K562 (cell line): ENCODE results near the gene AQP9. TPM values are rescaled to one million over a fixed set of nuclear protein-coding genes. Genes with fewer than 3 reads are reported as not detected.
A peak's percentile ranks its signal among the peaks of the same experiment; 100 is the strongest.

Experiments
- ATF7 ChIP-seq: fragments of 450-650 bp; IDR thresholded peaks from 2 replicates; pipeline ENCODE4 v1.7.1; 2014; ENCODE audit warnings: mild to moderate bottlenecking, moderate library complexity
- C11orf30 ChIP-seq: fragments of 450-650 bp; IDR thresholded peaks from 2 replicates; pipeline ENCODE4 v1.6.1; 2016; ENCODE audit warnings: low read depth, mild to moderate bottlenecking
- CREB1 ChIP-seq, 2 experiments: sonication (generic) in 1 of 2; formaldehyde crosslinking in 1 of 2; IDR thresholded peaks; 2 replicates each; pipeline versions ENCODE4 v1.6.1 to v1.8.0; 2012 to 2022; ENCODE audit warnings: inconsistent platforms in 1 of 2, mild to moderate bottlenecking in 1 of 2, missing genetic modification reagents in 1 of 2, moderate library complexity in 1 of 2
- EHMT2 ChIP-seq: fragments of 450-650 bp; IDR thresholded peaks from 2 replicates; pipeline ENCODE4 v1.6.1; 2018; ENCODE audit warnings: antibody characterized with exemption
- GATAD2A ChIP-seq: fragments of 450-650 bp; IDR thresholded peaks from 2 replicates; pipeline ENCODE4 v1.6.1; 2017
- ILF3 ChIP-seq: fragments of 450-650 bp; IDR thresholded peaks from 2 replicates; pipeline ENCODE4 v1.6.1; 2018; ENCODE audit warnings: antibody characterized with exemption, mild to moderate bottlenecking, moderate library complexity, borderline replicate concordance
- KDM4B ChIP-seq, 2 experiments: fragments of 450-650 bp in 1 of 2; sonication (generic) in 1 of 2; IDR thresholded peaks; 2 replicates each; pipeline ENCODE4 v1.6.1; 2016 to 2017; ENCODE audit warnings: borderline replicate concordance in 2 of 2, antibody characterized with exemption in 1 of 2, low read depth in 1 of 2, mild to moderate bottlenecking in 1 of 2
- NR4A1 ChIP-seq, 2 experiments: fragments of 250-450 bp in 1 of 2; fragments of 450-650 bp in 1 of 2; sonication (Bioruptor Pico) in 1 of 2; IDR thresholded peaks; 2 replicates each; pipeline versions ENCODE4 v1.4.0 to v1.6.1; 2016 to 2020; ENCODE audit warnings: mild to moderate bottlenecking in 2 of 2, missing compliant biosample characterization in 1 of 2, missing genetic modification characterization in 1 of 2, moderate library complexity in 1 of 2
- PTRF ChIP-seq: fragments of 450-650 bp; IDR thresholded peaks from 2 replicates; pipeline ENCODE4 v1.6.1; 2016; ENCODE audit warnings: mild to moderate bottlenecking, missing genetic modification characterization, missing compliant biosample characterization
- RERE ChIP-seq: sonication (generic); formaldehyde crosslinking; IDR thresholded peaks from 2 replicates; pipeline ENCODE4 v1.8.0; 2023; ENCODE audit warnings: missing genetic modification reagents, mild to moderate bottlenecking, borderline replicate concordance
- RFX1 ChIP-seq: fragments of 450-650 bp; IDR thresholded peaks from 2 replicates; pipeline ENCODE4 v1.6.1; 2016; ENCODE audit warnings: mild to moderate bottlenecking, moderate library complexity
- SRF ChIP-seq, 2 experiments: fragments of 250-450, 450-650 bp in 1 of 2; sonication (Bioruptor Pico) in 1 of 2; sonication (generic) in 1 of 2; formaldehyde crosslinking; IDR thresholded peaks; 2 replicates each; pipeline versions ENCODE4 v1.5.0 to v1.5.1; 2020 to 2022; ENCODE audit warnings: mild to moderate bottlenecking in 1 of 2, missing genetic modification reagents in 1 of 2
- TBL1XR1 ChIP-seq, 2 experiments: IDR thresholded peaks; 2 replicates each; pipeline ENCODE4 v1.6.1; 2012; ENCODE audit warnings: improper control_type of control experiment in 2 of 2, low read length in 2 of 2, mild to moderate bottlenecking in 1 of 2
- ZBTB9 ChIP-seq: fragments of 450-650 bp; formaldehyde crosslinking; IDR thresholded peaks from 2 replicates; pipeline ENCODE4 v1.4.0; 2020; ENCODE audit warnings: mild to moderate bottlenecking, moderate library complexity
- ZNF324 ChIP-seq: fragments of 250-450 bp; sonication (Bioruptor Pico); IDR thresholded peaks from 2 replicates; pipeline ENCODE4 v1.4.0; 2020; ENCODE audit warnings: mild to moderate bottlenecking
- polyA plus RNA-seq, 8 experiments: library from polyadenylated mRNA; depleted of rRNA in 4 of 8; stranded (reverse) in 5 of 8; unstranded in 3 of 8; fragments of >200 nt; fragmentation: Nextera tagmentation in 2 of 8; fragmentation: Illumina TruSeq in 1 of 8; extraction: Ambion mirVana in 2 of 8; extraction: Trizol in 1 of 8; gene quantifications; 2 replicates each; pipeline versions ENCODE4 v1.2.1 to v1.2.3, GENCODE V29; 2011 to 2014; ENCODE audit warnings: inconsistent platforms in 1 of 8, missing spikeins in 1 of 8
- total RNA-seq, 7 experiments: library from RNA; depleted of rRNA in 6 of 7; stranded (reverse); fragments of >200 nt in 6 of 7; fragmentation: Illumina TruSeq in 2 of 7; extraction: Trizol in 2 of 7; gene quantifications; 2 replicates each; pipeline versions ENCODE4 v1.2.1 to v1.2.3, GENCODE V29; 2011 to 2021; ENCODE audit warnings: low replicate concordance in 1 of 7
- TF ChIP-seq, protein P1 (sequence below): sonication (generic); formaldehyde crosslinking; IDR thresholded peaks from 2 replicates; pipeline ENCODE4 v1.8.0; 2022; ENCODE audit warnings: mild to moderate bottlenecking, missing genetic modification reagents
- TF ChIP-seq, protein P2 (sequence below): fragments of 250-450 bp; sonication (Bioruptor Pico); IDR thresholded peaks from 2 replicates; pipeline ENCODE4 v1.8.0; 2022; ENCODE audit warnings: inconsistent platforms, mild to moderate bottlenecking, moderate library complexity, borderline replicate concordance

AQP9 gene
- total and polyA plus RNA-seq, 9 of the 15 experiments (the other 6 are each of a cell fraction or from before 2014, with no cell fraction given) = 0.04 to 0.33 (median 0.07) TPM; not detected in 4

- TF ChIP-seq NR4A1 (CRISPR knock-in tag; IDR thresholded peaks at IDR 0.05) (no peak), NR4A1 (tag; IDR thresholded peaks at IDR 0.05) (no peak), KDM4B (IDR thresholded peaks at IDR 0.05; ENCODE audit: borderline replicate concordance in 2 of 2, low read depth in 1 of 2) (no peak), ZNF324 (CRISPR knock-in tag) (no peak), ILF3 (0 out of 2 replicates have a peak, but pooled peaks have one; percentile 50), RFX1 (peak; percentile 25; the same call in 1 of the 2 replicates), EHMT2 (no peak), TBL1XR1 (IDR thresholded peaks at IDR 0.05; ENCODE audit: low read length in 2 of 2) (peak in 1 of 2 experiments; percentile 85; a peak in 2 of 4 replicates), ATF7 (no peak), GATAD2A (no peak; the same call in 1 of the 2 replicates), ZBTB9 (CRISPR knock-in tag) (peak; percentile 53; the same call in 1 of the 2 replicates), PTRF (tag) (peak; percentile 14; the same call in 1 of the 2 replicates), SRF (CRISPR knock-in tag; IDR thresholded peaks at IDR 0.05) (no peak), RERE (CRISPR knock-in tag) (no peak), C11orf30 (peak; percentile 68), CREB1 (IDR thresholded peaks at IDR 0.05) (peak; percentile 65), CREB1 (CRISPR knock-in tag; IDR thresholded peaks at IDR 0.05) (no peak)
- TF ChIP-seq, protein P1, sequence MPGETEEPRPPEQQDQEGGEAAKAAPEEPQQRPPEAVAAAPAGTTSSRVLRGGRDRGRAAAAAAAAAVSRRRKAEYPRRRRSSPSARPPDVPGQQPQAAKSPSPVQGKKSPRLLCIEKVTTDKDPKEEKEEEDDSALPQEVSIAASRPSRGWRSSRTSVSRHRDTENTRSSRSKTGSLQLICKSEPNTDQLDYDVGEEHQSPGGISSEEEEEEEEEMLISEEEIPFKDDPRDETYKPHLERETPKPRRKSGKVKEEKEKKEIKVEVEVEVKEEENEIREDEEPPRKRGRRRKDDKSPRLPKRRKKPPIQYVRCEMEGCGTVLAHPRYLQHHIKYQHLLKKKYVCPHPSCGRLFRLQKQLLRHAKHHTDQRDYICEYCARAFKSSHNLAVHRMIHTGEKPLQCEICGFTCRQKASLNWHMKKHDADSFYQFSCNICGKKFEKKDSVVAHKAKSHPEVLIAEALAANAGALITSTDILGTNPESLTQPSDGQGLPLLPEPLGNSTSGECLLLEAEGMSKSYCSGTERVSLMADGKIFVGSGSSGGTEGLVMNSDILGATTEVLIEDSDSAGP (CRISPR knock-in tag) = no peak
- TF ChIP-seq, protein P2, sequence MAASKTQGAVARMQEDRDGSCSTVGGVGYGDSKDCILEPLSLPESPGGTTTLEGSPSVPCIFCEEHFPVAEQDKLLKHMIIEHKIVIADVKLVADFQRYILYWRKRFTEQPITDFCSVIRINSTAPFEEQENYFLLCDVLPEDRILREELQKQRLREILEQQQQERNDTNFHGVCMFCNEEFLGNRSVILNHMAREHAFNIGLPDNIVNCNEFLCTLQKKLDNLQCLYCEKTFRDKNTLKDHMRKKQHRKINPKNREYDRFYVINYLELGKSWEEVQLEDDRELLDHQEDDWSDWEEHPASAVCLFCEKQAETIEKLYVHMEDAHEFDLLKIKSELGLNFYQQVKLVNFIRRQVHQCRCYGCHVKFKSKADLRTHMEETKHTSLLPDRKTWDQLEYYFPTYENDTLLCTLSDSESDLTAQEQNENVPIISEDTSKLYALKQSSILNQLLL (CRISPR knock-in tag) = no peak
These were observed 41.7 kb downstream of the AQP9 start (continued) for GRCh38 chr15:58179741-58180381.
